Right ventricle myocardium inferior (tissue), 1 donor: Measurements from ENCODE around the gene BRINP2. TPM values are rescaled to one million over a fixed set of nuclear protein-coding genes. Genes with fewer than 3 reads are reported as not detected.
"Not testable (repeated sequence)": the region's sequence is repeated elsewhere in the genome, so short reads cannot be mapped to it uniquely, and the experiment has no call there.

Source experiments
- ATAC-seq: fragments of 200-7000 bp; cut with Tn5 transposase; one replicate; pipeline ENCODE4 v1.9.1; 2020; ENCODE audit warnings: mild to moderate bottlenecking, moderate library complexity
- DNase-seq: peaks from one replicate; pipeline ENCODE4 v3.0.0; 2021; ENCODE audit errors: missing footprints
- intact Hi-C: fragments of 100-400 bp; cut with DNase I; formaldehyde crosslinking; loops from one replicate; pipeline ENCODE4 v1.11.0; 2022
- total RNA-seq: library from RNA; stranded (reverse); fragmentation: NEBNext Ultra II Directional; extraction: Animal tissue kit (Norgen Biotek cat#: 25700); gene quantifications from one replicate; pipeline ENCODE4 v1.2.1, GENCODE V29; 2021
- donor health status: DM: no; HTN: yes; CAD: no; lungs with severe emphysema.

BRINP2 gene
- total RNA-seq, 1 donor from 2014 or later: 0.32 TPM

- ATAC-seq (no peak), DNase-seq (no peak)
- intact Hi-C loops: no loop called here
These were observed 130.8 kb downstream of the BRINP2 start for GRCh38 chr1:177301425-177302124.

- DNase-seq: peak; percentile 65
- peak; percentile 90 for ATAC-seq
- intact Hi-C loops: no loop called here
These were observed 131.7 kb downstream of the BRINP2 start for GRCh38 chr1:177302357-177303044.

DNA sequence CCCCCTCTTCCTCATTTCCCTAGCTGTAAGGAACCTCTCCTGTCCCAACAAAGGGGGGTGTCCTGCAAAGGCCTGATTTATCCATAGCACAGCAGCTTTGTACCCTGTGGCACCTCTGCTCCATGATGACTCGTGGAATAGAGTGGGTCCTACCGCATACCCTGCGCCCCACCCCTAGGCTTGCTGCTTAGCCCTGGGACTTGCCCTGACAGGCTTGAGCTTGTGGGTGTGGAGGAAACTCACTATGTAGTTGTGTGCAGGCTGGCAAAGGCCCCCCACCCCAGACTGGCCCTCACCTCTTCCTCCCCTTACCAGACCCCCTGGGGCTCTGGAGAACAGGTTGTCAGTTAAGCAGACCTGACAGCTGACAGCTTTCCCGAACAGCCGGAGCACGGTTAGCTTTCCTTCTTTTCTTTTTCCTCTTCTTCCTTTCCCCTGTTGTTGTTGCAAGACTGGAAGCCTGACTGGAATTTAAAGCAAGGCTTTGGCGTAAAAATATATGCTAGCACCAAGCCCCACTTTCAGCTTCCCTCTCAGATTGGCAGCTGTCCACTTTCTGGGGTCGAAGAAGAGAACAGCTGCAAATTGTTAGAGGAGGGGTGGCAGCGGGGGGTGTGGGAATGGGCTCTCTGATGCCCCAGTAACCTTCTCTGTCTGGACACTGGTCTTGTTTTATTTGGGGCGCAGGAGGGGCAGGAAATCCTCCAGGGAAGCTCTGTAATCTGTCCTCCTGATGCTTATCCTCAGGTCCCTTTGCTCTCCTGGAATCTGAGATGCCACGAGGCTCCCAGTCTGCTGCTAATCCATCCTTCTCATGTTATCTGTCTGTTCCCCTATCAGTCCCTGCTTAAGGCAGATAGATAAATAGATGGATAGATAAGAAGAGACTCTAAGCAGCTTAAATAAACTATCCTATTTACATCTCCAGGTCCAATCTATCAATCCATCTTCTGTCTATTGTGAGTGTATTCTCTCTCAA is 134.6 kb downstream of the BRINP2 start:
- ATAC-seq: no peak
- no peak for DNase-seq
- intact Hi-C loops: no loop called here

GRCh38 chr1:177306019-177306415 is 135.3 kb downstream of the BRINP2 start:
- ATAC-seq (no peak), DNase-seq (no peak)
- intact Hi-C loops: no loop called here

DNA sequence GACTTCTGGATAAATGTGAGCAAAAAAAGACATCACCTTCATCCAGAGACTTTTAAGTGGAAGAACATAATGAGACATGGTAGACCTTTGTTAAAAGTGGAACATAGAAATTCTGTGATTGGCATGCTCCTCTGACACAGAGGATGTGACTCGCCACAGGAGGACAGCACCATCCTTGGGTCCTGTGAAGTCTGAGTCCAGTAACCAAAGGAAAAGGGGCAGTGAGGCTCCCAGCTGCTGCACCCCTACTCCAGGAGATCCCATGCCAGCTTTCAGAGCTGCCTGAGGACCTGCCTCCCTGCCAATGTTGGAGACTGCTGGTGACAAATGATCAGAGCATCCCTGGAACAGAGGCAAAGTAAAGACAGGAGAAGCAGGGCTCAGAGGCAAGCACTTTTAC is 136.2 kb downstream of the BRINP2 start:
- intact Hi-C loops: no loop called here
- DNase-seq (no peak), ATAC-seq (no peak)

DNA sequence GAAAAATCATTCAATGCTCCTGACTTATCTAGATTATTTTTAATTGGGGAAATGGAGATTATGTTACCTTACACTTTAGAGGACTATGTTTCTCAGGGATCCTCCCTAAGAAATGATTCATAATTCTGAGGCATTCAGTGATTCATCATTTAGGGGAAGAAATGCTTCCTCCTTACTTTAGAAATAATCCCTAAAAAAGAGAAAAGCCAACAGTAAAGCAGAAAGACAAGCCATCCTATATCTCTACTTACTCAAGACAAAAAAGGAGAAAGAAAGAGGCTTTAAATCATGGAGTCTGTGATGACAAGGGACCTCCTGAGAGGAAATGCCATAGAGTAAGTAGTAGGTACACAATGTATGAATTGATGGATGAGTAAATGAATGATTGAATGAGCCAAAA is 137.0 kb downstream of the BRINP2 start:
- intact Hi-C loops: no loop called here
- ATAC-seq (no peak), DNase-seq (no peak)

DNA sequence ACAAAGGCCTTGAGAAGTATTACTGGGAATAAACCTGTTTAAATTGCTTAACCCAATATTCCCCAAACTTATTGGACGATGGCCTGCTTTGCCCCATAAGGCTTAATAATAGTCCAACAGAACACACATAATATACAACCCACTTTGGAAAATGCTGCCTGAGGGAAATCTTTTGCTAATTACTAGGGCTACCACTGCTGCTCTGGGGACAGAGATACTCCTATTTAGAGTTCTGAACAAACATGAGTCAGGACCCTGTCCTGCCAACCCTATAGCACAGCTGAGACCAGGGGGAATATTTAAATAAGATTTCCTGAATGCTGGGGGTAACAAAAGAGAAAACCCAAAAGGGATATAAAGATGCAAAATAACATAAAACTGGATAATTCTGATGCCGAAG is 139.1 kb downstream of the BRINP2 start:
- intact Hi-C loops: no loop called here
- no peak for DNase-seq
- ATAC-seq: no peak

DNA sequence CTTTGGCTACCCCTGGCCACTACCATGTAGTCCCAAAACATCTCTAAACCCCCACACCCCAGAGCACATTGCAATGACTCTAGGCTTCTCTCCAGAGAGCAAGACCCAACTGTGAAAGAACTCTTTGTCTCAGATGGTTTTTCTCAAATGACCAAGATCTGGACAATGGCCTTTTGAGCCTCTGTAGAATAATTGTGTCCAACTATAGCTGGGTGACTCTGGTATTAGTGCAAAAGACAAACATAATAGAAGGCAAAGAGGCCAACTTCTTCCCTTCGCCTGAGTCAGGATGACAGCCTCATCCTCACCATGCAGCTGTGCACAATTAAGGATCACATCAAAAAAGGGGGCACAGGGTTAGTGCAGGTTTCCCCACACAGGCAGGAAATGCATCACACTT is 139.6 kb downstream of the BRINP2 start:
- DNase-seq (no peak), ATAC-seq (no peak)
- intact Hi-C loops: no loop called here

DNA sequence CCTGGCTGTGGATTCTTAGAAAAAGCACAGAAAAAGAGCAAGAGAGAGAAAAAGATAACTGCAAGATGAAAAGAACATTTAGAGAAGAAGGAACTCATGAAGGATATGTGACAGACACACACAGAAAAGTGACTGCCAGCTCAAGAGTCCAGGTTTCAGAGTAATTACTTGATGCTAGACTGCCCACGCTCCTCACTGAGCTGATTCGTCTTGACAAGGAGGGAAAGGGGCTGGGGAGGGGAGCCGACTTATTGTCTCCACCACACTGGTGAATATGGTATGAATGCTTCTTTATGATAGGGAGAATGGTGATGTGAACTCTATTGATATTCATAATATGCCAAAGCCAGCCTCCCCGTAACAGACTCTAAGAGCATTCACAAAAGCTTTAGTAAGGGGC is 140.4 kb downstream of the BRINP2 start:
- ATAC-seq (no peak), DNase-seq (no peak)
- intact Hi-C loops: no loop called here

- ATAC-seq (no peak), DNase-seq (no peak)
- intact Hi-C loops: no loop called here
These were observed 140.8 kb downstream of the BRINP2 start for GRCh38 chr1:177311586-177311985.

GRCh38 chr1:177315261-177315660 is 144.5 kb downstream of the BRINP2 start:
- ATAC-seq: no peak
- DNase-seq: no peak
- intact Hi-C loops: no loop called here

GRCh38 chr1:177315761-177316160 is 145.0 kb downstream of the BRINP2 start:
- DNase-seq (no peak), ATAC-seq (no peak)
- intact Hi-C loops: no loop called here

GRCh38 chr1:177321434-177321833 is 150.7 kb downstream of the BRINP2 start:
- DNase-seq, ATAC-seq, intact Hi-C loops: not testable (repeated sequence)

- intact Hi-C loops: no loop called here
- ATAC-seq: no peak
These were observed 157.5 kb downstream of the BRINP2 start for GRCh38 chr1:177328251-177328650.

GRCh38 chr1:177329871-177330270 is 159.1 kb downstream of the BRINP2 start:
- DNase-seq (no peak), ATAC-seq (no peak)
- intact Hi-C loops: no loop called here

More at GRCh38 chr1:177328251-177328650, 157.5 kb downstream of the BRINP2 start:
- no peak for DNase-seq

Other genes starting within 250 kb of the BRINP2 start
- gene ASTN1, start 6.2 kb upstream of the BRINP2 start, total RNA-seq: 0.35 TPM